OCI-LY3 (cell line): ENCODE results near the gene NR2F2.
"Not testable (repeated sequence)": the region's sequence is repeated elsewhere in the genome, so short reads cannot be mapped to it uniquely, and the experiment has no call there.

Source experiments
- H2AFZ ChIP-seq: fragments of 200-600, 300-600 bp; shearing (Covaris generic); 2 replicates; pipeline ENCODE4 v1.6.0; 2014; ENCODE audit warnings: antibody characterized with exemption, low read depth, low read length
- H3K27ac ChIP-seq: fragments of 200-600, 300-600 bp; sonication (generic); 2 replicates; pipeline ENCODE4 v1.5.1; 2014; ENCODE audit warnings: mild to moderate bottlenecking, low read length, moderate library complexity, mixed read lengths
- H3K27me3 ChIP-seq: fragments of 200-600, 300-600 bp; sonication (generic); 2 replicates; pipeline ENCODE4 v1.6.1; 2014; ENCODE audit warnings: low read depth, low read length, mixed read lengths
- H3K36me3 ChIP-seq: fragments of 200-600, 300-600 bp; sonication (generic); replicated peaks from 2 replicates; pipeline ENCODE3; 2014; ENCODE audit warnings: low read depth, low read length, mixed read lengths
- H3K4me1 ChIP-seq: fragments of 300-600, 200-600 bp; sonication (generic); 2 replicates; pipeline ENCODE4 v1.6.1; 2014; ENCODE audit warnings: low read length, mixed read lengths
- H3K4me2 ChIP-seq: fragments of 200-600, 300-600 bp; sonication (generic); 2 replicates; pipeline ENCODE4 v1.6.1; 2014; ENCODE audit warnings: low read length, mixed read lengths
- H3K4me3 ChIP-seq: fragments of 300-600, 200-600 bp; sonication (generic); 2 replicates; pipeline ENCODE4 v1.5.1; 2014; ENCODE audit warnings: antibody characterized with exemption, mild to moderate bottlenecking, low read length, moderate library complexity
- H3K79me2 ChIP-seq: fragments of 300-600, 200-600 bp; shearing (Covaris generic); 2 replicates; pipeline ENCODE4 v1.6.1; 2014; ENCODE audit warnings: mild to moderate bottlenecking, low read length, mixed read lengths
- H3K9ac ChIP-seq: fragments of 300-600, 200-600 bp; shearing (Covaris generic); 2 replicates; pipeline ENCODE4 v1.6.0; 2014; ENCODE audit warnings: mild to moderate bottlenecking, low read length, moderate library complexity
- H3K9me3 ChIP-seq: fragments of 200-600, 300-600 bp; shearing (Covaris generic); 2 replicates; pipeline ENCODE4 v1.6.1; 2014; ENCODE audit warnings: low read length, mixed read lengths; ENCODE audit not compliant: insufficient read depth
- H4K20me1 ChIP-seq: fragments of 200-600, 300-600 bp; sonication (generic); 2 replicates; pipeline ENCODE4 v1.6.1; 2016; ENCODE audit warnings: low read length, mixed read lengths; ENCODE audit not compliant: insufficient read depth
- EZH2phosphoT487 ChIP-seq: fragments of 200-600 bp; shearing (Covaris generic); IDR thresholded peaks from 2 replicates; pipeline ENCODE4 v1.6.1; 2018; ENCODE audit warnings: antibody characterized with exemption, mixed run types, low read depth
- TF ChIP-seq, protein P1 (sequence below): fragments of 200-600, 300-600 bp; sonication (generic); IDR thresholded peaks from 2 replicates; pipeline ENCODE4 v1.5.1; 2014; ENCODE audit warnings: antibody characterized with exemption, low read length, low read depth

NR2F2 gene

DNA sequence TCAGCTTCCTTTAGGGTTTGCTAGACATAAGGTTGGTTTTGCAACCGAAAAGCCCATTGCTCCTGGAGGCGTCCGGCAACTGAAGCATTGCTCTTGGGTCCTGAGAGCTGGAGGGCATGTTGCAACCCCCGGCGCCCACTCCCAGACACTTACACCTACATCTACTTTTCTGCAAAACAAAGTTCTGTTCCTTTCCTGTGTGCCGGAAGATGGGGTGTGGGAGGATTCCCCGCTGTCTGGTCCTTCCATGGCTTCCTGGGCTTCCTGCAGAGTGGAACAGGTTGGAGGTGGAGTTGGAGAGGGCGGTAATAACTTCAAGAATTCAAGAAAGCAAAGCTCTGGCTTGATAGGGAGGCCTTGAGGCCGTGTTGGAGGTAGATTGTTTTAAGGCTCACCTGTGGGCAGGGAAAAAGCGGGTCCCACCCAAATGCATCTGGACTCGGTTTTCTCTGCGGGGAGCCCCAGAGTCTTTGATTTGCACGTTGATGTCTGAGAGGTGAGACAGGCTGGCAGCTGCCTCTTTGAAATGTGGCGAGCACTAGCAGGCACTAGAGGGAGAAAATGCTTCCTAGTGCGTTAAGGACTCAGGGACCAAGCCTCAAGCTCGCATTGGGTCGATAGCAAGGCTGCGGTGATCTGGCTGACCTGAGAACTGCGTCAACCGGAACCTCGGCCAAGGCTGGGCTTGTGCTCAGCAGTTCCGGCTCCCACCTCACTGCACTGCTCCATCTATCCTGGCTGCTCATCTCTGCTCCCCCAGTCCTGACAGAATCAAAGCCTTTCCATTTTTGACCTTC is 39.5 kb downstream of the NR2F2 start:
- Histone ChIP-seq H3K27ac (no peak overlapping the region), H2AFZ (no peak overlapping the region), H3K9me3 (no peaks in the 10 kb centered on the region), H3K9ac (no peak overlapping the region), H3K79me2 (no peaks in the 10 kb centered on the region), H3K27me3 (0 out of 2 replicates have a peak, but pooled peaks cover 2% of the 10 kb centered on the region), H3K36me3 (no peaks in the 10 kb centered on the region), H3K4me1 (no peaks in the 10 kb centered on the region), H3K4me3 (no peak overlapping the region), H3K4me2 (no peak overlapping the region), H4K20me1 (no peaks in the 10 kb centered on the region)
- TF ChIP-seq, protein P1, sequence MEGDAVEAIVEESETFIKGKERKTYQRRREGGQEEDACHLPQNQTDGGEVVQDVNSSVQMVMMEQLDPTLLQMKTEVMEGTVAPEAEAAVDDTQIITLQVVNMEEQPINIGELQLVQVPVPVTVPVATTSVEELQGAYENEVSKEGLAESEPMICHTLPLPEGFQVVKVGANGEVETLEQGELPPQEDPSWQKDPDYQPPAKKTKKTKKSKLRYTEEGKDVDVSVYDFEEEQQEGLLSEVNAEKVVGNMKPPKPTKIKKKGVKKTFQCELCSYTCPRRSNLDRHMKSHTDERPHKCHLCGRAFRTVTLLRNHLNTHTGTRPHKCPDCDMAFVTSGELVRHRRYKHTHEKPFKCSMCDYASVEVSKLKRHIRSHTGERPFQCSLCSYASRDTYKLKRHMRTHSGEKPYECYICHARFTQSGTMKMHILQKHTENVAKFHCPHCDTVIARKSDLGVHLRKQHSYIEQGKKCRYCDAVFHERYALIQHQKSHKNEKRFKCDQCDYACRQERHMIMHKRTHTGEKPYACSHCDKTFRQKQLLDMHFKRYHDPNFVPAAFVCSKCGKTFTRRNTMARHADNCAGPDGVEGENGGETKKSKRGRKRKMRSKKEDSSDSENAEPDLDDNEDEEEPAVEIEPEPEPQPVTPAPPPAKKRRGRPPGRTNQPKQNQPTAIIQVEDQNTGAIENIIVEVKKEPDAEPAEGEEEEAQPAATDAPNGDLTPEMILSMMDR = no peak
- TF ChIP-seq EZH2phosphoT487 = no peak

DNA sequence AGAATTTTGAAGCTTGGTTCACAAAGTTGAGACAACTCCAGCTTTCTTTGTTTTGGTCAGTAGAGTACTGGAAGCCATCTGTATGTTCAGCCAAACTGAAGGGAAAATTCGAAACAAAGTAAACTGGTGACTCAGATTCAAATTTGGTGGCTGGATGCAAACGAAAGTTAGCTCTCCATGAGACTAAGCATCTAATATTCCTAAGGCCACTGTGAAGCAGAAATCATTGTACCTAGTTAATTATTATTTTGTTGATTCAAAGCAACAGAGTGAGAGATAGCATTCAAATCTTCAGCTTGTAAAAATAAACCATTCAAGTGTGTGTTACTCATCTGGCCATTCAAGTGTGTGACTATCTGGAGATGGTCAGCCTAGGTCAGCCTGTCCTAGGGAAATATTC is 42.1 kb downstream of the NR2F2 start:
- H3K36me3 ChIP-seq = no peaks in the 10 kb centered on the region
- H3K4me2 ChIP-seq = no peak overlapping the region
- no peak for TF ChIP-seq EZH2phosphoT487
- TF ChIP-seq, protein P1 = no peak
- H3K9me3 ChIP-seq = no peaks in the 10 kb centered on the region
- H3K9ac ChIP-seq = no peak overlapping the region
- 0 out of 2 replicates have a peak, but pooled peaks cover 2% of the 10 kb centered on the region for H3K27me3 ChIP-seq
- H3K27ac ChIP-seq = no peak overlapping the region
- no peaks in the 10 kb centered on the region for H4K20me1 ChIP-seq
- no peak overlapping the region for H2AFZ ChIP-seq
- H3K79me2 ChIP-seq = no peaks in the 10 kb centered on the region
- no peak overlapping the region for H3K4me3 ChIP-seq
- H3K4me1 ChIP-seq = no peaks in the 10 kb centered on the region

DNA sequence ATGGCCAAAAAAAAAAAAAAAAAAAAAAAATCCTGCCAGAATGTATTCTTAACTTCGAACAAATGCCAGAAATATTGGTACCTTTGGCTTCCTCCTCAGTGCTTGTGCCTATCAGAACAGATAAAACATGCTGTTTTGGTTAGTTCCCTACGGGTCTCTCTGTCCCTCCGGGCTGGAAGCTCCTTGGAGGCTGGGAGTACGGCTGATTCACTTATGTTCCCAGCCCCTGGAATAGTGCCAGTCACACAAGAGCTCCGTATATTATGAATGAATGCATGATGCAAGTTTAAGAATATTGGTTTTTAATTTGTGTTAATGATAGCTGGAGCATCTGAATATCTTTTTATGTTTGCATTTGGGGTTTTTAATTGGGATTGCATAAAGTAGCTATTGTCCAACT is 44.0 kb downstream of the NR2F2 start:
- no peak for TF ChIP-seq EZH2phosphoT487
- TF ChIP-seq, protein P1 = no peak
- Histone ChIP-seq H3K36me3 (no peaks in the 10 kb centered on the region), H3K27ac (no peak overlapping the region), H2AFZ (no peak overlapping the region), H3K4me1 (no peaks in the 10 kb centered on the region), H4K20me1 (no peaks in the 10 kb centered on the region), H3K4me3 (no peak overlapping the region), H3K79me2 (no peaks in the 10 kb centered on the region), H3K27me3 (0 out of 2 replicates have a peak, but pooled peaks cover 2% of the 10 kb centered on the region), H3K9me3 (no peaks in the 10 kb centered on the region), H3K4me2 (no peak overlapping the region), H3K9ac (no peak overlapping the region)

DNA sequence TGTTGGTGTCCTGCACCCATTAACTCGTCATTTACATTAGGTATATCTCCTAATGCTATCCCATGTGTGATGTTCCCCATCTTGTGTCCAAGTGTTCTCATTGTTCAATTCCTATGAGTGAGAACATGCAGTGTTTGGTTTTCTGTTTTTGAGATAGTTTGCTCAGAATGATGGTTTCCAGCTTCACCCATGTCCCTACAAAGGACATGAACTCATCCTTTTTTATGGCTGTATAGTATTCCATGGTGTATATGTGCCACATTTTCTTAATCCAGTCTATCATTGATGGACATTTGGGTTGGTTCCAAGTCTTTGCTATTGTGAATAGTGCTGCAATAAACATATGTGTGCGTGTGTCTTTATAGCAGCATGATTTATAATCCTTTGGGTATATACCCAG is 49.1 kb downstream of the NR2F2 start:
- not testable (repeated sequence) for H3K4me2 ChIP-seq, H3K79me2 ChIP-seq, H2AFZ ChIP-seq, H3K27me3 ChIP-seq, H3K4me1 ChIP-seq, H3K36me3 ChIP-seq, H3K9ac ChIP-seq, H3K4me3 ChIP-seq, H4K20me1 ChIP-seq, H3K9me3 ChIP-seq, H3K27ac ChIP-seq
